HCT116 (cell line): ENCODE data around the gene KRT7. TPM values are rescaled to one million over a fixed set of nuclear protein-coding genes. Genes with fewer than 3 reads are reported as not detected.

Experiments
- ATAC-seq: fragments of 200-7000 bp; cut with Tn5 transposase; 2 replicates; pipeline ENCODE4 v1.9.1; 2020; ENCODE audit warnings: mild to moderate bottlenecking, moderate library complexity
- BruUV-seq: library from RNA; stranded (reverse); fragments of 400-500 nt; replicated peaks from 2 replicates; lab custom pipeline; 2021; lab: Mats Ljungman, UMichigan
- CTCF ChIA-PET: fragments of 300-600 bp; sonication (Branson Sonifier 250); formaldehyde crosslinking; loops from one replicate; lab custom pipeline; 2021; ENCODE audit warnings: antibody characterized with exemption; lab: Charles Lee
- POLR2A ChIA-PET: fragments of 300-600, 350-600 bp; sonication (Branson Sonifier 250); formaldehyde crosslinking; loops from one replicate; lab custom pipeline; 2021; ENCODE audit warnings: antibody characterized with exemption; lab: Charles Lee
- RAD21 ChIA-PET, 2 experiments: fragments of 300-600 bp; sonication (Branson Sonifier 250); formaldehyde crosslinking; loops; one replicate each; lab custom pipeline; 2023; ENCODE audit warnings: low total read pairs in 2 of 2; ENCODE audit not compliant: uncharacterized antibody in 2 of 2, unreplicated experiment in 2 of 2, low non-redundant PET in 1 of 2; lab: Charles Lee
- DNase-seq: peaks from one replicate; pipeline ENCODE4 v3.0.0-alpha.2; 2010; ENCODE audit warnings: low read depth, low spot score
- H2AFZ ChIP-seq: fragments of 200-600 bp; shearing (Covaris generic), sonication (generic); 2 replicates; pipeline ENCODE4 v1.6.1; 2017; ENCODE audit warnings: low read depth, mixed run types, mixed read lengths, antibody characterized with exemption, low read length; ENCODE audit not compliant: poor library complexity, severe bottlenecking
- H3K27ac ChIP-seq: 2 replicates; pipeline ENCODE4 v1.5.1; 2012; ENCODE audit warnings: low read depth, low read length
- H3K27me3 ChIP-seq: fragments of 200-600 bp; sonication (generic); 2 replicates; pipeline ENCODE4 v1.6.1; 2016; ENCODE audit warnings: mixed run types, low read length, mixed read lengths; ENCODE audit not compliant: insufficient read depth
- H3K36me3 ChIP-seq, 2 experiments: fragments of 200-500 bp in 1 of 2; fragments of 200-600 bp in 1 of 2; sonication (Bioruptor generic) in 1 of 2; sonication (generic) in 1 of 2; 2 replicates each; pipeline versions ENCODE4 v1.5.1 to v1.6.1; 2014 to 2016; ENCODE audit warnings: low read length in 2 of 2, inconsistent platforms in 1 of 2, mixed read lengths in 1 of 2, mixed run types in 1 of 2; ENCODE audit not compliant: insufficient read depth in 2 of 2, control insufficient read depth in 1 of 2
- H3K4me1 ChIP-seq, 2 experiments: fragments of 200-600 bp in 1 of 2; sonication (generic) in 1 of 2; 2 replicates each; pipeline versions ENCODE4 v1.5.1 to v1.6.1; 2012 to 2017; ENCODE audit warnings: low read length in 2 of 2, inconsistent platforms in 1 of 2, mild to moderate bottlenecking in 1 of 2, mixed read lengths in 1 of 2, mixed run types in 1 of 2, moderate library complexity in 1 of 2; ENCODE audit not compliant: insufficient read depth in 2 of 2, control insufficient read depth in 1 of 2
- H3K4me2 ChIP-seq: fragments of 200-600 bp; sonication (generic); 2 replicates; pipeline ENCODE4 v1.6.1; 2017; ENCODE audit warnings: mixed run types, low read length, mixed read lengths
- H3K4me3 ChIP-seq, 2 experiments: fragments of 200-600 bp in 1 of 2; sonication (generic) in 1 of 2; replicated peaks in 1 of 2; 2 replicates each; pipeline ENCODE4 v1.5.1; 2011 to 2016; ENCODE audit warnings: low read length in 2 of 2, control low read depth in 1 of 2, low read depth in 1 of 2, mild to moderate bottlenecking in 1 of 2, mixed read lengths in 1 of 2, mixed run types in 1 of 2
- H3K79me2 ChIP-seq: fragments of 200-600 bp; sonication (generic); 2 replicates; pipeline ENCODE4 v1.6.1; 2017; ENCODE audit warnings: mild to moderate bottlenecking, mixed run types, low read length, moderate library complexity, mixed read lengths; ENCODE audit not compliant: insufficient read depth
- H3K9ac ChIP-seq: fragments of 200-600 bp; sonication (generic); 2 replicates; pipeline ENCODE4 v1.6.1; 2016; ENCODE audit warnings: low read length, mixed read lengths
- H3K9me2 ChIP-seq: fragments of 200-600 bp; sonication (generic), shearing (Covaris generic); 2 replicates; pipeline ENCODE4 v1.6.1; 2017; ENCODE audit warnings: mixed run types, mild to moderate bottlenecking, moderate library complexity; ENCODE audit not compliant: insufficient read depth
- H3K9me3 ChIP-seq, 2 experiments: fragments of 200-500 bp in 1 of 2; fragments of 200-600 bp in 1 of 2; sonication (Bioruptor generic) in 1 of 2; sonication (generic) in 1 of 2; 2 replicates each; pipeline ENCODE4 v1.6.1; 2014 to 2017; ENCODE audit warnings: low read length in 2 of 2, mixed read lengths in 2 of 2, inconsistent platforms in 1 of 2, low read depth in 1 of 2, mild to moderate bottlenecking in 1 of 2, mixed run types in 1 of 2, moderate library complexity in 1 of 2; ENCODE audit not compliant: control insufficient read depth in 1 of 2, insufficient read depth in 1 of 2
- H4K20me1 ChIP-seq: fragments of 200-600 bp; sonication (generic), shearing (Covaris generic); 2 replicates; pipeline ENCODE4 v1.6.1; 2017; ENCODE audit warnings: mixed run types, mild to moderate bottlenecking, moderate library complexity; ENCODE audit not compliant: insufficient read depth
- CBX3 ChIP-seq: IDR thresholded peaks from 2 replicates; pipeline ENCODE4 v1.6.1; 2012; ENCODE audit warnings: low read depth
- CEBPB ChIP-seq: IDR thresholded peaks from 2 replicates; pipeline ENCODE4 v1.6.1; 2012; ENCODE audit warnings: low read depth
- ELF1 ChIP-seq: IDR thresholded peaks from 2 replicates; pipeline ENCODE4 v1.6.1; 2012; ENCODE audit warnings: low read depth, borderline replicate concordance
- EZH2 ChIP-seq: fragments of 200-600 bp; sonication (generic); IDR thresholded peaks from 2 replicates; pipeline ENCODE4 v1.6.1; 2017; ENCODE audit warnings: antibody characterized with exemption, mixed run types
- EZH2phosphoT487 ChIP-seq: fragments of 200-600 bp; IDR thresholded peaks from 2 replicates; pipeline ENCODE4 v1.6.1; 2018; ENCODE audit warnings: antibody characterized with exemption, borderline replicate concordance
- JUND ChIP-seq: IDR thresholded peaks from 2 replicates; pipeline ENCODE4 v1.6.1; 2012
- POLR2AphosphoS5 ChIP-seq: IDR thresholded peaks from 2 replicates; pipeline ENCODE4 v1.6.1; 2011; ENCODE audit warnings: mild to moderate bottlenecking, low read depth, low read length, moderate library complexity
- RAD21 ChIP-seq: IDR thresholded peaks from 2 replicates; pipeline ENCODE4 v1.6.1; 2012; ENCODE audit warnings: low read depth, mild to moderate bottlenecking
- SRF ChIP-seq: IDR thresholded peaks from 2 replicates; pipeline ENCODE4 v1.6.1; 2012; ENCODE audit warnings: low read depth
- YY1 ChIP-seq: IDR thresholded peaks from 2 replicates; pipeline ENCODE4 v1.6.1; 2011; ENCODE audit warnings: low read length, low read depth, moderate library complexity, mild to moderate bottlenecking; ENCODE audit not compliant: insufficient replicate concordance; ENCODE audit errors: extremely low read depth
- ZNF274 ChIP-seq: fragments of 200-500 bp; sonication (Bioruptor generic); IDR thresholded peaks from 2 replicates; pipeline ENCODE4 v1.6.1; 2014; ENCODE audit warnings: mild to moderate bottlenecking, low read depth, low read length, inconsistent platforms
- intact Hi-C: fragments of 100-400 bp; cut with micrococcal nuclease; formaldehyde crosslinking; loops from 2 replicates; pipeline ENCODE4 v1.10.0; 2022
- total RNA-seq: library from RNA; stranded (reverse); gene quantifications from one replicate; pipeline ENCODE4 v1.2.1, GENCODE V29; 2021; ENCODE audit not compliant: unreplicated experiment
- TF ChIP-seq, protein P1 (sequence below): IDR thresholded peaks from 2 replicates; pipeline ENCODE4 v1.6.1; 2011; ENCODE audit warnings: mild to moderate bottlenecking, low read length, moderate library complexity; ENCODE audit not compliant: insufficient replicate concordance; ENCODE audit errors: extremely low read depth
- TF ChIP-seq, protein P2 (sequence below): IDR thresholded peaks from 2 replicates; pipeline ENCODE4 v1.6.1; 2012
- TF ChIP-seq, protein P3 (sequence below), 3 experiments: fragments of 200-600 bp in 1 of 3; sonication (generic) in 1 of 3; IDR thresholded peaks in 2 of 3; conservative IDR thresholded peaks in 1 of 3; 2 replicates each; pipeline ENCODE4 v1.5.1; 2012 to 2017; ENCODE audit warnings: low read depth in 2 of 3, low read length in 2 of 3, antibody characterized with exemption in 1 of 3, borderline replicate concordance in 1 of 3, control low read depth in 1 of 3, mild to moderate bottlenecking in 1 of 3, mixed read lengths in 1 of 3, mixed run types in 1 of 3, moderate library complexity in 1 of 3; ENCODE audit not compliant: insufficient read depth in 1 of 3

Gene KRT7
- total RNA-seq, 1 experiment from 2014 or later, result 72.6 TPM

DNA sequence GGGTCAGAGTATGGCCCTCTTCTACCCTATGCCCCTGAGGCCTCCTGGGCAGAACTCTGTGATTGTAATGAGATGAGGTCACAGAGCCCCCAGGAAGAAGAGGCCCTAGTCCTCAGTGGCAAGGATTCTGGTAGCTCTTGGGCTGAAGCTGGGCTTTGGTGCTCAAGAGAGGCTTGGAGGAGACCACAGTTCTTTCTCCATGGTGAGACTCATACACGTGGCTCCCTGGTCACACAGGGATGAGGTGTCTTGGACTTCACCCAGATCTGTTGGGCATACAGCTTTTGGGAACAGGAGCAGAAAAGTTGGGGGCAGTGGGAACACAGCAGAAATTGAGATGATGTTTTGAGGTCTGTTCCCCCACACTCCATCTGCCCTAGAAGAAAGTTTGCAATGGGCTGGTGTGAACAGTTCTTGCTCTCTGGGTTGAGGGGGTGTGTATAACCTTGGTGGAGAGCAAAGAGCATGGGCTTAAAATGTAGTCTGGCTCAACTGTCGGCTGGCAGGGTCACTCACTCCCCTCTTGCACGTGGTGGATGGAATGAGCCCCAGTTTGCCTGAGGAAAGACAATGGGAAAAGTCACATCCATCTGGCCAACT lies 41.6 kb downstream of the KRT7 start, which contains the start of gene KRT86:
Gene KRT86 (plus strand): TSS at position 125 of the 600 bp plus-strand sequence. CDS start 27,272 bp downstream, outside the sequence.
- Histone ChIP-seq H2AFZ (no peak within 1 kb of the TSS), H4K20me1 (no peaks in the 10 kb centered on the region), H3K27me3 (no peaks in the 10 kb centered on the region), H3K79me2 (no peaks in the 10 kb centered on the region), H3K9ac (no peak within 1 kb of the TSS), H3K27ac (no peak within 1 kb of the TSS), H3K9me2 (no peaks in the 10 kb centered on the region), H3K4me2 (no peak within 1 kb of the TSS), H3K4me1 (peaks cover 14 to 27% of the 10 kb centered on the region in 2 experiments), H3K9me3 (no peaks in the 10 kb centered on the region), H3K36me3 (no peaks in the 10 kb centered on the region), H3K4me3 (no peak within 1 kb of the TSS)
- ATAC-seq, result no peak
- ChIA-PET CTCF (interaction anchor here (1.1 to 1.4 kb wide), 2 partner anchors 23 to 83 kb away, joined by 3 to 4 read pairs; partner anchors contain the start of gene KRT80), RAD21 (no interaction called here), POLR2A (interaction anchor here (1.0 kb wide), 1 partner anchor 10 kb away, joined by 3 read pairs; no protein-coding TSS in a partner anchor)
- no peak for DNase-seq
- TF ChIP-seq, protein P1, sequence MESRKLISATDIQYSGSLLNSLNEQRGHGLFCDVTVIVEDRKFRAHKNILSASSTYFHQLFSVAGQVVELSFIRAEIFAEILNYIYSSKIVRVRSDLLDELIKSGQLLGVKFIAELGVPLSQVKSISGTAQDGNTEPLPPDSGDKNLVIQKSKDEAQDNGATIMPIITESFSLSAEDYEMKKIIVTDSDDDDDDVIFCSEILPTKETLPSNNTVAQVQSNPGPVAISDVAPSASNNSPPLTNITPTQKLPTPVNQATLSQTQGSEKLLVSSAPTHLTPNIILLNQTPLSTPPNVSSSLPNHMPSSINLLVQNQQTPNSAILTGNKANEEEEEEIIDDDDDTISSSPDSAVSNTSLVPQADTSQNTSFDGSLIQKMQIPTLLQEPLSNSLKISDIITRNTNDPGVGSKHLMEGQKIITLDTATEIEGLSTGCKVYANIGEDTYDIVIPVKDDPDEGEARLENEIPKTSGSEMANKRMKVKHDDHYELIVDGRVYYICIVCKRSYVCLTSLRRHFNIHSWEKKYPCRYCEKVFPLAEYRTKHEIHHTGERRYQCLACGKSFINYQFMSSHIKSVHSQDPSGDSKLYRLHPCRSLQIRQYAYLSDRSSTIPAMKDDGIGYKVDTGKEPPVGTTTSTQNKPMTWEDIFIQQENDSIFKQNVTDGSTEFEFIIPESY, result no peak
- TF ChIP-seq ELF1, result no peak
- TF ChIP-seq CBX3, result no peak
- TF ChIP-seq, protein P2, sequence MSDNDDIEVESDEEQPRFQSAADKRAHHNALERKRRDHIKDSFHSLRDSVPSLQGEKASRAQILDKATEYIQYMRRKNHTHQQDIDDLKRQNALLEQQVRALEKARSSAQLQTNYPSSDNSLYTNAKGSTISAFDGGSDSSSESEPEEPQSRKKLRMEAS, result no peak
- TF ChIP-seq POLR2AphosphoS5, result no peak
- no peak for TF ChIP-seq EZH2
- no peak for TF ChIP-seq CEBPB
- TF ChIP-seq YY1, result no peak
- no peak for TF ChIP-seq JUND
- TF ChIP-seq EZH2phosphoT487, result no peak
- no peak for TF ChIP-seq RAD21
- TF ChIP-seq, protein P3, sequence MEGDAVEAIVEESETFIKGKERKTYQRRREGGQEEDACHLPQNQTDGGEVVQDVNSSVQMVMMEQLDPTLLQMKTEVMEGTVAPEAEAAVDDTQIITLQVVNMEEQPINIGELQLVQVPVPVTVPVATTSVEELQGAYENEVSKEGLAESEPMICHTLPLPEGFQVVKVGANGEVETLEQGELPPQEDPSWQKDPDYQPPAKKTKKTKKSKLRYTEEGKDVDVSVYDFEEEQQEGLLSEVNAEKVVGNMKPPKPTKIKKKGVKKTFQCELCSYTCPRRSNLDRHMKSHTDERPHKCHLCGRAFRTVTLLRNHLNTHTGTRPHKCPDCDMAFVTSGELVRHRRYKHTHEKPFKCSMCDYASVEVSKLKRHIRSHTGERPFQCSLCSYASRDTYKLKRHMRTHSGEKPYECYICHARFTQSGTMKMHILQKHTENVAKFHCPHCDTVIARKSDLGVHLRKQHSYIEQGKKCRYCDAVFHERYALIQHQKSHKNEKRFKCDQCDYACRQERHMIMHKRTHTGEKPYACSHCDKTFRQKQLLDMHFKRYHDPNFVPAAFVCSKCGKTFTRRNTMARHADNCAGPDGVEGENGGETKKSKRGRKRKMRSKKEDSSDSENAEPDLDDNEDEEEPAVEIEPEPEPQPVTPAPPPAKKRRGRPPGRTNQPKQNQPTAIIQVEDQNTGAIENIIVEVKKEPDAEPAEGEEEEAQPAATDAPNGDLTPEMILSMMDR (IDR thresholded peaks at IDR 0.05 in 2 of 3, conservative IDR thresholded peaks at IDR 0.05 in 1 of 3; ENCODE audit: borderline replicate concordance in 1 of 3, insufficient read depth in 1 of 3, low read depth in 2 of 3, low read length in 2 of 3), result no peak
- no peak for TF ChIP-seq SRF
- no peak for TF ChIP-seq ZNF274
- intact Hi-C loops, result no loop called here
- BruUV-seq, result no TSS peak
